HL-60/S4 treated with retinoic acid at 250 ng/mL for 4 days and 3 days (cell line): ENCODE results near the gene HNRNPU.
"Not testable (repeated sequence)": the region's sequence is repeated elsewhere in the genome, so short reads cannot be mapped to it uniquely, and the experiment has no call there.

Source experiments
- in situ Hi-C: fragments of 300-500 bp; cut with MboI; formaldehyde crosslinking; loops from 2 replicates; pipeline ENCODE4 v1.7.0; 2022; ENCODE audit warnings: low sequenced_read_pairs

The HNRNPU gene

GRCh38 chr1:244843148-244843978 lies 21.0 kb downstream of the HNRNPU start:
- in situ Hi-C loops = no loop called here

GRCh38 chr1:244841273-244841927 lies 22.9 kb downstream of the HNRNPU start:
- in situ Hi-C loops = no loop called here

- in situ Hi-C loops = no loop called here
Measured at GRCh38 chr1:244840219-244840794, 24.0 kb downstream of the HNRNPU start.

- in situ Hi-C loops = no loop called here
Measured at GRCh38 chr1:244839656-244840055, 24.7 kb downstream of the HNRNPU start.

GRCh38 chr1:244837597-244838258 lies 26.6 kb downstream of the HNRNPU start:
- in situ Hi-C loops = no loop called here

GRCh38 chr1:244836584-244836983 lies 27.8 kb downstream of the HNRNPU start:
- in situ Hi-C loops = no loop called here

GRCh38 chr1:244836135-244836521 lies 28.2 kb downstream of the HNRNPU start:
- in situ Hi-C loops = no loop called here

- in situ Hi-C loops = no loop called here
Measured at GRCh38 chr1:244835276-244836134, 28.8 kb downstream of the HNRNPU start, which contains the start of gene COX20. Gene COX20, plus strand, starts transcription at chr1:244835658. Its CDS starts 57 bp downstream, at chr1:244835715.

- in situ Hi-C loops = no loop called here
Measured at GRCh38 chr1:244834543-244835275, 29.6 kb downstream of the HNRNPU start.

GRCh38 chr1:244833734-244834542 lies 30.4 kb downstream of the HNRNPU start:
- in situ Hi-C loops = no loop called here

- in situ Hi-C loops = not testable (repeated sequence)
Measured at GRCh38 chr1:244833260-244833659, 31.1 kb downstream of the HNRNPU start.

- in situ Hi-C loops = no loop called here
Measured at GRCh38 chr1:244830639-244831038, 33.7 kb downstream of the HNRNPU start.

GRCh38 chr1:244826712-244827111 lies 37.6 kb downstream of the HNRNPU start:
- in situ Hi-C loops = no loop called here

- in situ Hi-C loops = no loop called here
Measured at GRCh38 chr1:244822878-244823277, 41.5 kb downstream of the HNRNPU start.

- in situ Hi-C loops = no loop called here
Measured at GRCh38 chr1:244821134-244821533, 43.2 kb downstream of the HNRNPU start.

- in situ Hi-C loops = no loop called here
Measured at GRCh38 chr1:244820131-244820530, 44.2 kb downstream of the HNRNPU start.

- in situ Hi-C loops = no loop called here
Measured at GRCh38 chr1:244817415-244817894, 46.9 kb downstream of the HNRNPU start.

GRCh38 chr1:244815600-244816099 lies 48.7 kb downstream of the HNRNPU start:
- in situ Hi-C loops = no loop called here

- in situ Hi-C loops = no loop called here
Measured at GRCh38 chr1:244813327-244813726, 51.0 kb downstream of the HNRNPU start.
